H1 (cell line): ENCODE results near the gene METAP1D. TPM values are rescaled to one million over a fixed set of nuclear protein-coding genes. Genes with fewer than 3 reads are reported as not detected.

Experiments used
- CBX8 ChIP-seq: fragments of 300-800, 300-1000 bp; sonication (generic); IDR thresholded peaks from 2 replicates; pipeline ENCODE4 v1.7.1; 2016; ENCODE audit warnings: low read depth, low read length, borderline replicate concordance
- CTCF ChIP-seq, 3 experiments: IDR thresholded peaks; 1 replicate in 2 of 3; 2 replicates in 1 of 3; pipeline versions ENCODE4 v1.5.1 to v1.6.1; 2011; ENCODE audit warnings: low read length in 3 of 3, mild to moderate bottlenecking in 3 of 3, inconsistent platforms in 2 of 3, low read depth in 1 of 3, moderate library complexity in 1 of 3; ENCODE audit not compliant: insufficient read depth in 1 of 3; ENCODE audit errors: control extremely low read depth in 1 of 3
- POLR2A ChIP-seq, 2 experiments: IDR thresholded peaks; 1 replicate in 1 of 2; 2 replicates in 1 of 2; pipeline ENCODE4 v1.6.1; 2011; ENCODE audit warnings: low read depth in 2 of 2, low read length in 2 of 2, mild to moderate bottlenecking in 2 of 2; ENCODE audit errors: control extremely low read depth in 1 of 2
- polyA plus RNA-seq, 7 experiments: library from polyadenylated mRNA; depleted of rRNA in 3 of 7; stranded (reverse) in 5 of 7; unstranded in 2 of 7; fragments of >200 nt in 5 of 7; fragments of 200-250 nt in 2 of 7; gene quantifications; 1 replicate in 5 of 7; 2 replicates in 1 of 7; 4 replicates in 1 of 7; pipeline versions ENCODE4 v1.2.1 to v1.2.3, GENCODE V29; 2011 to 2013; ENCODE audit warnings: missing spikeins in 2 of 7, mixed read lengths in 2 of 7
- total RNA-seq: library from RNA; stranded (reverse); fragmentation: NEBNext Ultra II Directional; extraction: Animal tissue kit (Norgen Biotek cat#: 25700); gene quantifications from 2 replicates; pipeline ENCODE4 v1.2.1, GENCODE V29; 2021

The METAP1D gene
- total and polyA plus RNA-seq, 2 of the 8 experiments (the other 6 are each of a cell fraction or from before 2014, with no cell fraction given), result 3.9 to 6.2 TPM

GRCh38 chr2:172085460-172086159, 85.9 kb downstream of the METAP1D start, which contains the start of gene DLX1 (continued):
- TF ChIP-seq CTCF (IDR thresholded peaks at IDR 0.05; ENCODE audit: control extremely low read depth in 1 of 3, insufficient read depth in 1 of 3, low read depth in 1 of 3, low read length in 3 of 3), result no peak
- 0 out of 2 replicates have a peak, but pooled peaks have one; percentile 16 for TF ChIP-seq CBX8
- TF ChIP-seq POLR2A (IDR thresholded peaks at IDR 0.05; ENCODE audit: control extremely low read depth in 1 of 2, low read depth in 2 of 2, low read length in 2 of 2), result no peak
